GM23248 (cell line): Measurements from ENCODE around the gene SEMA5A.

Experiments
- EZH2 ChIP-seq: fragments of 200-600 bp; sonication (generic); IDR thresholded peaks from 2 replicates; pipeline ENCODE4 v1.6.1; 2018; ENCODE audit warnings: antibody characterized with exemption, mild to moderate bottlenecking; ENCODE audit not compliant: insufficient read depth, poor library complexity, severe bottlenecking
- EZH2phosphoT487 ChIP-seq: fragments of 200-600 bp; sonication (generic); IDR thresholded peaks from 2 replicates; pipeline ENCODE4 v1.6.1; 2018; ENCODE audit warnings: antibody characterized with exemption, moderate library complexity, mild to moderate bottlenecking, low read depth; ENCODE audit not compliant: insufficient read depth

- TF ChIP-seq EZH2phosphoT487: no peak
- TF ChIP-seq EZH2: no peak
These were observed 30.4 kb downstream of the SEMA5A start for GRCh38 chr5:9515436-9515835.
